OCI-M2 (cell line): ENCODE results near the gene STX2.
"Not testable (repeated sequence)": the region's sequence is repeated elsewhere in the genome, so short reads cannot be mapped to it uniquely, and the experiment has no call there.

ENCODE experiments used
- DNase-seq: peaks from one replicate; lab custom pipeline; 2025; ENCODE audit not compliant: unreplicated experiment; lab: John Stamatoyannopoulos, UW

STX2 gene

DNA sequence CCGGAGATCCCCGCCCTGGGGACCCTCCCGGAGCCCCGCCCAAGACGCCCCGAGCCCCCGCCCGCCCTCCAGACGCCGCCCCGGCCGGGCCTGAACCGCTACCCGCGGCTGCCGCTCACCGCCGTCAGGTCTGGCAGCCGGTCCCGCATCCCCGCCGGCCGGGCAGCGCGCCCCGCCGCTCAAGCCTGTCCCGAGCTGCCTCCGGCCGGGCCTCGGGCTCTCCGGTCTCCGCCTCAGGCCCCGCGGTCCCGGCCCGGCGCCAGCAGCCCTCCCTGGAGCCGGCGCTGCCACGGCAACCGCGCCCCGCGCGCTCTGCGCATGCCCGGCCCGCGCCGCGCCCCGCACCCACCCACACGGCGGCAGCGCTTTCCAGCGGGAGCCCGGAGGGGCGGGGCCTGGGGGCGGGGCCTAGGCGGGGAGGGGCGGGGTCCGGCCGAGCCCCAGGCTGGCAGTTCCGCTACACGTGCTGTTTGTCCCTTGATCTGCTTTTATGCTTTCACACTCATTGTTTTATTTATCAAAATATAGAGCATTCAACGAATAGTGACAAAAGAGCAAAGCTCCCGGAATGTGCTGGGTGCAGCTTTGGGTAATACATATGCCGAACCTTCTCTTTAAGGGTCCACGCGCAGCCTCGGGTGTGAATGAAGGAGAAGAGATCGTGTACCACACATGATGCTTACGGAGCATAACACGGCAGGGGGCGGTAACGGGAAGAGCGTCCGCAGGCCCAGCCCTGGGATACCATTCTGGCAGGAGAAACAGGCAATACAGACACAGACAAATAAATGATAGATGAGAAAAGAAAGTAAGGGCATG lies at the start of gene STX2:
Gene STX2, minus strand, starts transcription at position 300 of the 819 bp plus-strand sequence. Its CDS starts 151 bp downstream, at position 149.
- peak; percentile 37 for DNase-seq

DNA sequence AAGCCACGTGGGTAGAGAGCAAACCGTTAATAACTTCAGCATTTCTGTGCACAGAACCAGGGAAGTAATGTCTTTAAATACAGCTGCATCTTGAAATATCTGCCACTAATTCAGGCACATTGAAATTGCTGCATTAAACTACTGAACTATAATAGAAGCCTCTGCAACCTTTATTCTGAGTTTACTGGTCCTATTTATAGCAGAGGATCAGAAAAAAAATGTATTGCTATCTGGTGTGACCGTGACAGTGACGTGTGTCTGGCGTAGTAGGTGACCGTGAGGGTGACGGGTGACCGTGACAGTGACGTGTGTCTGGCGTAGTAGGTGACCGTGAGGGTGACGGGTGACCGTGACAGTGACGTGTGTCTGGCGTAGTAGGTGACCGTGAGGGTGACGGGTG lies 48.1 kb upstream of the STX2 start:
- DNase-seq: not testable (repeated sequence)

DNA sequence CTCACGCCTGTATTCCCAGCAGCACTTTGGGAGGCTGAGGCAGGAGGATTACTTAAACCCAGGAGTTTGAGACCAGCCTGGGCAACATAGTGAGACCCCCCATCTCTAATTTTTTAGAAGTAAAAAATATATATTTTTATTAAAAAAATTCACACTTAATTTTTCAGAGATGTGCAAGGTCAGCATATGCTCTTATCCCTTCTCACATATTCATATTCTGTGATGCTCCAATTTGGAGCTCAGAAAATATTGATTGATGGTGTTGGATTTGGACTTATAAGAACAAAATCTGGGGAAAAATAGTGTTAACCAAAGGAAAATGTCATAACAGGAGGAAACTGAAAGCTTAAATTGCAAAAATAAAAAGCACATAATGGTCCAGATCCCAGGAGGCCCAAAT lies 42.5 kb upstream of the STX2 start:
- DNase-seq: no peak

DNA sequence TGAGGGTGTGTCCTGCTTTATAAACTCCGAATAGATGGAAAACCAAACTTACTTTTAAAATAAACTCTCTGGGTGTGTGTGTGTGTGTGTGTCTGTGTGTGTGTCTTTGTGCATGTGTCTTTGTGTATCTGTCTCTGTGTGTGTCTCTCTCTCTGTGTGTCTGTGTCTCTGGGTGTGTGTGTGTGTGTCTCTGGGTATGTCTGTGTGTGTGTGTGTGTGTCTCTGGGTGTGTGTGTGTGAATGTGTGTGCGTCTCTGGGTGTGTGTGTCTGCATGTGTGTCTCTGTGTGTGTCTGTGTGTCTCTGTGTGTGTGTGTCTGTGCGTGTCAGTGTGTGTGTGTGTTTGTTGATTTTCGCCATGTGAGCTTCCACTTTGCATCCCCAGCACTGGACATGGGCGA lies 42.0 kb upstream of the STX2 start:
- DNase-seq: no peak

DNA sequence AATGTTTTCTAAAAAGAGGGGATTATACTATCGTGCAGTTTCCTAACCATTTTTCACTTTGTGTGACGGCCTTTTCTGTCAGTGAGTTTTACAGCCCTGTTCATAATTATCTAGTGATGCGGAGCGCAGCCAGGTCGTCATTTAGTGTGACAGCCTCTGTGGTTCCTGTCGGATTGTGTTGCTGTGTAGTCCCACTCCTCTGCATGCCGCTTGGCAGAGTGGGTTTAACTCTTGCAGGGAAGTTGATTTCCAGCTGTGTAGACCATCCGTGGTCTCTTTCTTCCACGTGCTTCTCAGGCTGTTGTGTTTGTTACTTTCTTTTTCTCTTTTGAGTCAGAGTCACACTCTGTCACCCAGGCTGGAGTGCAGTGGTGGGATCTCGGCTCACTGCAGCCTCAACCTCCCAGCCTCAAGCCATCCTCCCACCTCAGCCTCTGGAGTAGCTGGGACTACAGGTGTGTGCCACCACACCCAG lies 41.4 kb upstream of the STX2 start:
- DNase-seq: no peak

DNA sequence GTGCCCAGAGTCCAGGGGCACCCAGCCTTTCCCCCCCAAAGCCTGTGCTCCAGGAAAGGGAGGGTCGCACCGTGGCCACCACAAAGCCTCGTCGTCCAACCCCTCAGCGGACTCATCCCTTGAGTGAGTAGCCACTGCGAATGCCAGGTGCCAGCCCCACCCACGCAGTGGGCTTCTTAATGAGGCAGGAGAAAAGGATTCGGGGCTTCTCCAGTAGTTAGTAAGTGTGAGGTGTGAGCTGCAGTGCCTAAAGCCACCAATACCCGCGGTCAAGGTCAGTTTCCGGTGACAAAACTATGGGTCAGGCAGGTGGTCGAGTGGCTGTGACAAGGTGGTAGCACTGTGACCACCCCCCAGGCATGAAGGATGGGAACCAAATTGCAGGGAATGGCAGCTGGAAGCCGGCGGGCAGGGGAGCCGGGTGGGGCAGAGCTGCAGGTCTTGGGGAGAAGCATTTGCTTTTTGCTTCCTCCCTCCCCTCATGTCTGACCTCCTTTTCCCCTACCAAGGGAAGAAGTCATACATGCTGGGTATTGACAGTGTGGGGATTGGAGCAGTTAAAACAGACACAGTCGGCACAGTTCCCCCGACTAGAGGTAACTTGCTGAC lies 40.8 kb upstream of the STX2 start:
- no peak for DNase-seq

DNA sequence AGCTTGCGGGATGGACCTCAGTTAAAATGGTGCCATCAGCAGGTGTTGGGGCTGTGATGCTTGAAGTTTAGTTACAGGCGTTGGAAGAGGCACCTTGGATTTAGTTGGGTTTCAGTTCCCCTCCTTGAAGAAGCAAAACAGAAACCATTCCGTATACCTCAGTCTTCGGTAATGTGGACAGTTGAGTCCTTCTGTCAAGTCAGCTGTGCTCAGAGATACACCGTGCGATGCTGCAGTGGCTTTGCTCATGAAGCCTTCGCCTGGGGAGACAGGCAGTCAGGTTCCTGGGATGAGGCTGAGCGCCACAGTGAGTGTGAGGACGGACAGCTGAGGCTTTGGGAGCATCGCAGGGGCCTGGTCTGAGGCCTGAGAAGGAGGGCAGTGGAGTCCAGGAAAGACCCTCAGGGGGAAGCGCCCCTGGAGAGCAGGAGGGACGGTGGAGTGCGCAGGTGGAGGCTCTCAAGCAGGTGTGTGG lies 40.2 kb upstream of the STX2 start:
- no peak for DNase-seq

DNA sequence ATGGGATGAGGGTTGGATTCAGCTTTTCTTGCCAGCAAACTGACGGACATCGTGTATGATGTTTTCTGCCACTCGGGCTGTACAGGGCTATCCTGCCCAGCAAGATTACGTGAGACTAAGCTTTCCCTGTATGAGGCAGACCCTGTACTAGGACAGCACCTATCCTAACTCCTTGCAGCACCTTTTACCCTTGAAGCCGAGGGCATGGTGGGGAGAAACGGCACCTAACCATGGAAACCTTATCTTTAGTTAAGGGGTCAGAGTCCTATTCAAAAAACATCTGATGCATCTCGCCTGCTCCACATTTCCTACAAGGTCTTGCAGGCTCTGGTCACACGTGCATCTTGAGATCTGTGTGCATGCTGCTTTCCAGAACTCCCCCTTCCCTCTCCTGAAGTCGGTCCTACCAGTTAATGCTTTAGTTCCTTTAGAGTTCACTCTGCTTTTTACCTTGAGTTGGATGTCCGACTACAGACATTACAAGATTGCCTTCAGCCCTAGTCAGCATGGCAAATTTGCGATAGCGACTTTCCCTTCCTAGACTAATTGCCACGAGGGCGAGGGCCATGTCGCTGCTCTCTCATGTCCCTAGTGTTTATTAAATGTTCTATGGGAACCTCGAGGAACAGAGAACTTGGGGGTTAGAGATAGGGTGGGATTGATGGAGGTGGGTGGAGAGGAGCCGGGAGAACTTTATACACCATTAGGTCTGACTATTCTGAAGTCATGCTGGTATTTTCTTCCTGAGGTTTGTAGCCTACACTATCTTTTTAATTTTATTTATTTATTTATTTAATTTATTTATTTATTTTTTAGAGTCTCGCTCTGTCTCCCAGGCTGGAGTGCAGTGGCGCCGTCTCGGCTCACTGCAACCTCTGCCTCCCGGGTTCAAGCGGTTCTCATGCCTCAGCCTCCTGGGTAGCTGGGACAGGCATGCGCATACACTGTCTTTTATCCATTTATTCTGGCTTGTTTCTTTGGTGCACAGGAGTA lies 39.4 kb upstream of the STX2 start:
- DNase-seq: no peak

DNA sequence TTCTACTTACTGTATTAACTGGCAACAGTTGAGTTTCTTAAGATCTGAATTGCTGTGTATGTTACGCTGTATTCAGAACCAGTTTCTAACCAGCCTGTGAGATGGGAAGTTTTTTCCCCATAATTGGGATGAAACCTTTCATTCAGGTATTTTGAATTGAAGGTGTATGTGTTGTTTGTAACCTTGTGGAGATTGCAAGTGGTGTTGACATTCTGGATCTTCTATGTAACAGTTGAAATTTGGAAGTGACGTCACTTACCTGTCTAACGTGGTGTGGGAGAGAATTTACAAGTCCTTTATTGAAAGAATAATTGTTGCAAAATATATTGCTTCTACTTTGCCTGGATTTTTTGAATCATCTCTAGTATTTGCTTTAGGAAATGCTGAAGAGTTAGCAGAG lies 38.3 kb upstream of the STX2 start:
- DNase-seq: no peak

DNA sequence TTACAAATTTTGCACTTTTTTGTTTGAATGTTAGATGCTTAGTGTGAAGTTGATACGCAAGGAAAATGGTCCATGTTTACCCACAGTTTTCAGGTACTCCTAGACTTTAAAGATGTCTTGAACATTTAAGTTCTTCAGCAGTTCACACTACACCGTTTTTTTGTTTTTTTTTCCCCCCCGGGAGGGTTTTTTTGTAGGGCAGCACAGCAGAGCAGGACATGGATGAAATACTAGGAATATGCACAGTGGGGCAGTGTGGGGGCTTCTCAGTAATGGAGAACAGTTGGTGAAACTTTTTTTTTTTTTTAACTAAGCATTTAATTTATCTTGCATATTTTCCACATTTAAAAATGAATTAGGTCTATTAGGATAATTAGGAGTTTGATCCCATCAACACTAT lies 37.7 kb upstream of the STX2 start:
- DNase-seq: no peak

DNA sequence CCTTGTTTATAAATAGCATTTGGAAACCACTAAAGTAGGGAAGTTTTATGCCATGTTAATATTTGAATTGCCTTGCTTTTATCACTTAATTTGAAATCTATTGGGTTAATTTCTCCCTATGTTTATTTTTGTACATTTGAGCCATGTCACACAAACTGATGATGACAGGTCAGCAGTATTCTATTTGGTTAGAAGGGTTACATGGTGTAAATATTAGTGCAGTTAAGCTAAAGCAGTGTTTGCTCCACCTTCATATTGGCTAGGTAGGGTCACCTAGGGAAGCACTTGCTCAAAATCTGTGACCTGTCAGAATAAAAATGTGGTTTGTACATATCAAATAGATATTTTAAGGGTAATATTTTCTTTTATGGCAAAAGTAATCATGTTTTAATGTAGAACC lies 37.2 kb upstream of the STX2 start:
- no peak for DNase-seq

DNA sequence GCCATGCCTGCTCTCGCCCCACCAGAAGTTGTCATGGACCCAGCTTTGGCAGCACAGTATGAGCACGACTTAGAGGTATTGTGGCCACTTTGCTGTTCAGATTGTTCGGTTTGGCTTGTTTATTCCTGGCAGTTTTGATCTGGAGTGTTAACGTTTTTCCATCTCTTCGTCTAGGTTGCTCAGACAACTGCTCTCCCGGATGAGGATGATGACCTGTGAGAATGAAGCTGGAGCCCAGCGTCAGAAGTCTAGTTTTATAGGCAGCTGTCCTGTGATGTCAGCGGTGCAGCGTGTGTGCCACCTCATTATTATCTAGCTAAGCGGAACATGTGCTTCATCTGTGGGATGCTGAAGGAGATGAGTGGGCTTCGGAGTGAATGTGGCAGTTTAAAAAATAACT lies 36.7 kb upstream of the STX2 start:
- DNase-seq: not testable (repeated sequence)

DNA sequence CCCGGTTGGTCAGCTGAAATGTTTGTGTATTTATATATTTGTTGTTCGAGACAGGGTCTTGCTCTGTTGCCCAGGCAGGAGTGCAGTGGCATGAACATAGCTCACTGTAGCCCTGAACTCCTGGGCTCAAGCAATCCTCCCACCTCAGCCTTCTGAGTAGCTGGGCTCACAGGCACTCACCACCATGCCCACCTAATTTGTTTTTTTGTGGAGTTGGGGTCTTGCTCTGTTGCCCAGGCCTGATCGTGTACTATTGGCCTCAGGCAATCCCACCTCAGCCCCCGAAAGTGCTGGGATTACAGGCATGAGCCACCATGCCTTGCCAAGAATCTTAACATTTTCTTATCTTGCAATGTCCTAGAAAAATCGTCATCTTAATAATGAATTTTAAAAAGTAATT lies 36.1 kb upstream of the STX2 start:
- no peak for DNase-seq

DNA sequence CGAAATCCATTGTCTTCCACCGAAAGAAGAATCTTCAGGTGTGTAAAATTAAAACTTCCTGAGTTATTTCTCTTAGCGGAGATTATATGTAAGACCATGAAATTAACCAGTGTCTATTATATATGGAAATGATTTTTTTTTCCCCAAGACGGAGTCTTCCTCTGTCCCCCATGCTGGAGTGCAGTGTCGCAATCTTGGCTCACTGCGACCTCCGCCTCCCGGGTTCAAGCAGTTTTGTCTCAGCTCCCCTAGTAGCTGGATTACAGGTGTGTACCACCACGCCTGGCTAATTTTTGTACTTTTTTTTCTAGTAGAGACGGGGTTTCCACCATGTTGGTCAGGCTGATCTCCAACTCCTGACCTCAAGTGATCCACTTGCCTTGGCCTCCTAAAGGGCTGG lies 35.6 kb upstream of the STX2 start:
- DNase-seq: no peak

DNA sequence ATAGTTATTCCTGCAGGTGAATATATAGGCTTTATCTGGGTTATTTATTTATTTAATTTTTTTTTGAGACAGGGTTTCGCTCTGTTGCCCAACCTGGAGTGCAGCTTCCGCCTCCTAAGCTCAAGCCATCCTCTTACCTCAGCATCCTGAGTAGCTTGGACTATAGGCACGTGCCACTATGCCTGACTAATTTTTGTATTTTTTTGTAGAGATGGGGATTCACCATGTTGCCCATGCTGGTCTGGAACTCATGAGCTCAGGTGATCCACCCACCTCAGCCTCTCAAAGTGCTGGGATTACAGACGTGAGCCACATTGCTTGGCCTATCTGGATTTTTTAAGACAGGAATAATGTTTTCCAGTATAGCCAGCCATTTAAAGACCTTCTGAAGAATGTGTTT lies 34.8 kb upstream of the STX2 start:
- no peak for DNase-seq

DNA sequence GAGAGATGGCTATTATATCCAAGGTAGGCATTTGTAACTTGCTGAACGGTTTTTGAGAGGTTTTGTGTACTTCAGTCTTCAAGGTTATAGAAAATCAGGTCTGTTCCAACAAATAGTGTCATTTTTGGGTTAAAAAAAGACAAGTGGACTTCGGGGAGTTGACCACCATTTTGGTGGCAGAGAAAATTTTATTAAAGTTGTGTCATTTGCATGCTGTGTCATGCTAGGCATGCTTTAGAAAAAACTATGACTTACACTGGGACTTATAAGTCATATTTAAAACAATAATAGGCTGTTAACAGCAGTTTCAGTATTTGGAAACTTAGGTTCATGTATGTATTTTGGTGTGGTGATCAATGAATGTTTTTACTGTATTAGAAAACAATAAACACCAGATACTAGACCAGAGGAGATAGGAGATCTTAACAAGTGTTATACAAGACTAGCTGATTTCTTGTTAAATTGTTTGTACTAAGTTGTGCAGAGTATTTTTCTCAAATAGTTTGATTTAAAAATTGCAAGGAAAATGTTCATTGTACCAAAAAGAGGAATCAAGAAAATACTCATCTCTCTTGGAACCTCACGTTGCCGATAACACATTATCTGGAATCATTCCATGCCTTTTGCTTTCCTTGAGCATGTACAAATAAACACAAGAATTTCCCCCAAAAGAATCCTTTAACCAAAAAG lies 34.2 kb upstream of the STX2 start:
- no peak for DNase-seq

DNA sequence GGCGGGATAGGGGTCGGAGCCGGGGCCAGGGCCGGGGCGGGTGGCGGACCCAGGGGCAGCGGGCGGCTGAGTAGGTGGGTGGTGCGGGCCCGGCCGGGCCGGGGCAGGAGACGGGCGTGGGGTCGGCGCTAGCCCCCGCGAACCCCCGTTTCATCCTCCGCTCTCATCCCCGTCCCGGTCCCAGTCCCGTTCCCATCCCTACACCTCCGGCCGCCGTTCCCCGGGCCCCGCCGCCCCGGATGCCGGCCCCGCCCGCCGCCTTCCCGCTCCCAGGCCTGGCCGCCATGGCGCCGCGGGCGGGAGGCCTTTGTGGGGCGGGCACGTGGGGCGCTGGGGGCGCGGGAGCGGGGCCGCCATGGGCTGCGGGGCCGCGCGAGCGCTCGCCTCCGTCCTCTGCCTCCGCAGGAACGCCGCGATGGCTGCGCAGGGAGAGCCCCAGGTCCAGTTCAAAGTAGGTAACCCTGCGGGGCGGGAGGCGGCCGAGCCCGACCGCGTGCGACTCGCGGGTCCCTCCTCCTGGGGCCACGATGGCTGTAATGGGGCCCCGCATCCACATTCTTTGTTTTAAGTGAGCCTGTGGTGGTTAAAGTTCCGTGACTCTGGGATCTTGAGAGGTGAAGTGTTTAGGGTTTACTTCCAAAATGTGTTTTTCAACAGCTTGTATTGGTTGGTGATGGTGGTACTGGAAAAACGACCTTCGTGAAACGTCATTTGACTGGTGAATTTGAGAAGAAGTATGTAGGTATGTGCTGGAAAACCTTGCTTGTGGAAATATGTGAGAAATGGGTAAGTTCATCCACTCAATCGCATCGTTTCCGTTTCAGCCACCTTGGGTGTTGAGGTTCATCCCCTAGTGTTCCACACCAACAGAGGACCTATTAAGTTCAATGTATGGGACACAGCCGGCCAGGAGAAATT lies 33.4 kb upstream of the STX2 start:
- DNase-seq: no peak

DNA sequence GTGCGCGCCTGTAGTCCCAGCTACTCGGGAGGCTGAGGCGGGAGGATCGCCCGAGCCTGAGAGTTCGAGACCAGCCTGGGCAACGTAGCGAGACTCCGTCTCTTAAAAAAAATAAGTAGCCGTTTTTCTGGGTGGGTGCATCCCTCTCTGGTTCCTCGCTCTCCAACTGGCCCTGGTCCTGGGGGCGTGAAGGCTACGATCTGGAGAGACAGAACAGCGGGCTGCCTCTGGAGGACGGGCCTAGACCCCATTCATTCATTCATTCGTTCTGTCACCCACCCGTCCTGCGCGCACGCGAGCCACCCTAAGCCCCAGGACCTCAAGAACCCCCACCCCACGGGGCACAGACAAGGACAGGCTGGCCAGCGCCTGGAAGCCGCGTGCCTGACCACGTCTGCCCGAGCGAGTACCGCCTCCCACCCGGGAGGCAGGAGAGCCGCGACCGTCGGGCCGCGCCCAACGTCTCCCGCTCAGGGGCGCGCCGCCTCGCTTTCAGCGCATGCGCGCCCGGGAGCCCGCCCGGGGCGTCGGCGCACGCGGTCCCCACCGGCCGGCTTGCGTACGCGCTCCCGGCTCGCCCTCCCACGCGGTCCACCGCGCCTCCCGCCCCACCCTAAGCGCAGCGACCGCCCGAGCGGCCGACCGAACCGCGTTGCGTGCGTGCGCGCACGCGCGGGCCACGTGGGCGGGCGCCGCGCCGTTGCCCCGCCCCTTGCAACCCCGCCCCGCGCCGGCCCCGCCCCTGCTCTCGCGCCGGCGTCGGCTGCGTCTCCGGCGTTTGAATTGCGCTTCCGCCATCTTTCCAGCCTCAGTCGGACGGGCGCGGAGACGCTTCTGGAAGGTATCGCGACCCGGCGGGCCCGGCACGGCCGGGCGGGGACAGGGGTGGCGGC lies 32.5 kb upstream of the STX2 start, which contains the start of gene RAN:
Gene RAN, plus strand, starts transcription at position 781 of the 893 bp plus-strand sequence. CDS start 528 bp downstream, outside the sequence.
- DNase-seq: no peak
